ENCODE results near the gene UNK. TPM values are rescaled to one million over a fixed set of nuclear protein-coding genes. Genes with fewer than 3 reads are reported as not detected.

Gene UNK
- total RNA-seq, 2 experiments from 2014 or later, result 33.7 to 36.1 TPM

DNA sequence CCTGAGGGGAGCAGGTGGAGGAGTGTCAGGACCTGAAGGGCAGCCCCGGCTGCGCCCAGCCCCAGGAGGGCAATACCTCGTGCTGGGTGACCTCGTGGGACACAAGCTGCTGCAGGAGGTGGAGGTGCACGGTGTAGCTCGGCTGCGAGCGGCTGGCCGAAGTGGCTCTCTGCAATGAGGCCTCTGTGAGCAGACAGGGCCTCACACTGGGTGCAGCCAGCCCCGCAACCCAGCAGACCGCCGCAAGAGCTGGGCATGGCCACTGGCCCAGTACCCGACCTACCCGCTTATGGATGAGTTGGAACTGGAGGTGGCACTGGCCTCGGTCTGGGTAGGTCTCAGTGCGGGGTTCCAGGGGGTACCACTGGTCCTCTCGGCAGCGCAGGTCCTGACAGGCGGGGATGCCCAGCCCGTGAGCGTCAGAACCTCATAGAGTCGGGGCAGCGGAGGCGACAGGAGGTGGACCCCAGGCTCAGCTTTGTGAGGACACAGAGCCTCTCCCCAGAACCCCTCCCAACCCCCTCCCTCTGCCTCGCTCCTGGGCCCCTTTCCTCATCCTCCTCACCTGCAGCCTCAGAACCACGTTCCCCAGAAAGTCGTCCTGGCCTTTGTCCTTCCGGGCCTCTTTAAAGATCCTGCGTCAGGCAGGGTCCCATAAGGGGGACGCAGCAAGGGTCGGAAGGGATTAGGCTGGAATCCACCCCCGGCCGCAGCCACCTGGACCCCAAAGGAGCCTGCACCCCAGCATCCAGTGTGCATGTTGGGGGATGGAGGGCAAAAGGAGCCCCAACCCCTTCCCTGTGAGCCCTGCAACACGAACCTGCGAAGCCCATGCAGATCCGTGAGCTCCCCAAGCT, 55.6 kb downstream of the UNK start:
- no peak for DNase-seq
- intact Hi-C loops (cut with DNase I, micrococcal nuclease), result loop anchor here in 1 of 2 experiments (5.0 kb wide), 1 partner anchor 37 kb away; the partner anchor contains the start of gene TRIM47
- ChIA-PET POLR2A (interaction anchor here (0.6 to 2.4 kb wide), 5 partner anchors 15 to 60 kb away, joined by 3 to 8 read pairs (median 3); partner anchors contain the start of gene WBP2), CTCF (no interaction called here)
- H3K27me3 ChIP-seq (ENCODE audit: control insufficient read depth in 1 of 2, insufficient read depth in 2 of 2, low read length in 2 of 2), result no peaks in the 10 kb centered on the region
- no peaks in the 10 kb centered on the region for H3K9me3 ChIP-seq (ENCODE audit: control insufficient read depth in 1 of 2, insufficient read depth in 1 of 2, low read length in 2 of 2)
- H3K36me3 Mint-ChIP-seq (ENCODE audit: low read depth), result peaks cover 60% of the 10 kb centered on the region
- no peak overlapping the region for H3K4me3 ChIP-seq (ENCODE audit: low read length)
- ATAC-seq (ENCODE audit: poor library complexity), result no peak
- peaks cover 10% of the 10 kb centered on the region for H3K4me1 Mint-ChIP-seq (ENCODE audit: low read depth)
- peaks cover 63% of the 10 kb centered on the region for H3K4me1 ChIP-seq (ENCODE audit: insufficient read depth, low read length)
- TF ChIP-seq, protein P1, sequence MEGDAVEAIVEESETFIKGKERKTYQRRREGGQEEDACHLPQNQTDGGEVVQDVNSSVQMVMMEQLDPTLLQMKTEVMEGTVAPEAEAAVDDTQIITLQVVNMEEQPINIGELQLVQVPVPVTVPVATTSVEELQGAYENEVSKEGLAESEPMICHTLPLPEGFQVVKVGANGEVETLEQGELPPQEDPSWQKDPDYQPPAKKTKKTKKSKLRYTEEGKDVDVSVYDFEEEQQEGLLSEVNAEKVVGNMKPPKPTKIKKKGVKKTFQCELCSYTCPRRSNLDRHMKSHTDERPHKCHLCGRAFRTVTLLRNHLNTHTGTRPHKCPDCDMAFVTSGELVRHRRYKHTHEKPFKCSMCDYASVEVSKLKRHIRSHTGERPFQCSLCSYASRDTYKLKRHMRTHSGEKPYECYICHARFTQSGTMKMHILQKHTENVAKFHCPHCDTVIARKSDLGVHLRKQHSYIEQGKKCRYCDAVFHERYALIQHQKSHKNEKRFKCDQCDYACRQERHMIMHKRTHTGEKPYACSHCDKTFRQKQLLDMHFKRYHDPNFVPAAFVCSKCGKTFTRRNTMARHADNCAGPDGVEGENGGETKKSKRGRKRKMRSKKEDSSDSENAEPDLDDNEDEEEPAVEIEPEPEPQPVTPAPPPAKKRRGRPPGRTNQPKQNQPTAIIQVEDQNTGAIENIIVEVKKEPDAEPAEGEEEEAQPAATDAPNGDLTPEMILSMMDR (IDR thresholded peaks at IDR 0.05), result no peak
- no peaks in the 10 kb centered on the region for H3K27me3 Mint-ChIP-seq
- H3K4me3 Mint-ChIP-seq, result no peak overlapping the region
- H3K27ac ChIP-seq (ENCODE audit: low read depth in 1 of 2, low read length in 2 of 2), result no peak overlapping the region
- H3K27ac Mint-ChIP-seq, result no peak overlapping the region
- H3K36me3 ChIP-seq (ENCODE audit: insufficient read depth, low read length), result peaks cover 55% of the 10 kb centered on the region
- H3K9me3 Mint-ChIP-seq, result no peaks in the 10 kb centered on the region

DNA sequence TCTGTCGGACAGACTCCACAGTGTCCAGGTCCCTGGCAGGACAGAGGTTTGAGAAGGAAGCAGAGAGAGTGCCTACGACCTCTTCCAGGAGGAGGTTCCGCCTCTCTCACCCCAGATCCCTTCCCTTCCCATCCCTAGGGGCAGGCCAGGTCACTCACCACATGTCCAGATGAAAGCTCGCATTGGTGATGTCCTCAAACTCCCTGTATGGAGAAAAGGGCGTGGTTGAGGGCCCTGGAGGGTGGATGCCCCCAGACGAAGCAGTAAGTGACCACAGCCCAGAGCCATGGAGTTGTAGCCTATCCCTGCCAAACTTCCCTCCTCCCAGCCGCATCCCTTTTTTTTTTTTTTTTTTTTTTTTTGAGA, 56.2 kb downstream of the UNK start:
- intact Hi-C loops (cut with DNase I, micrococcal nuclease), result loop anchor here in 1 of 2 experiments (5.0 kb wide), 1 partner anchor 37 kb away; the partner anchor contains the start of gene TRIM47
- Mint-ChIP-seq H3K36me3 (ENCODE audit: low read depth) (peaks cover 62% of the 10 kb centered on the region), H3K9me3 (no peaks in the 10 kb centered on the region), H3K27me3 (no peaks in the 10 kb centered on the region), H3K4me3 (peak overlapping the region; percentile 56), H3K27ac (no peak overlapping the region), H3K4me1 (ENCODE audit: low read depth) (peaks cover 16% of the 10 kb centered on the region)
- Histone ChIP-seq H3K36me3 (ENCODE audit: insufficient read depth, low read length) (peaks cover 51% of the 10 kb centered on the region), H3K4me3 (ENCODE audit: low read length) (no peak overlapping the region), H3K27me3 (ENCODE audit: control insufficient read depth in 1 of 2, insufficient read depth in 2 of 2, low read length in 2 of 2) (no peaks in the 10 kb centered on the region), H3K4me1 (ENCODE audit: insufficient read depth, low read length) (peaks cover 63% of the 10 kb centered on the region), H3K27ac (ENCODE audit: low read depth in 1 of 2, low read length in 2 of 2) (no peak overlapping the region), H3K9me3 (ENCODE audit: control insufficient read depth in 1 of 2, insufficient read depth in 1 of 2, low read length in 2 of 2) (no peaks in the 10 kb centered on the region)
- CTCF ChIA-PET, result no interaction called here
- no peak for DNase-seq
- ATAC-seq (ENCODE audit: poor library complexity), result no peak
- TF ChIP-seq, protein P1 (IDR thresholded peaks at IDR 0.05), result no peak
- POLR2A ChIA-PET, result interaction anchor here (0.8 to 1.8 kb wide), 3 partner anchors 14 to 61 kb away, joined by 3 to 8 read pairs (median 3); partner anchors contain the start of gene WBP2

DNA sequence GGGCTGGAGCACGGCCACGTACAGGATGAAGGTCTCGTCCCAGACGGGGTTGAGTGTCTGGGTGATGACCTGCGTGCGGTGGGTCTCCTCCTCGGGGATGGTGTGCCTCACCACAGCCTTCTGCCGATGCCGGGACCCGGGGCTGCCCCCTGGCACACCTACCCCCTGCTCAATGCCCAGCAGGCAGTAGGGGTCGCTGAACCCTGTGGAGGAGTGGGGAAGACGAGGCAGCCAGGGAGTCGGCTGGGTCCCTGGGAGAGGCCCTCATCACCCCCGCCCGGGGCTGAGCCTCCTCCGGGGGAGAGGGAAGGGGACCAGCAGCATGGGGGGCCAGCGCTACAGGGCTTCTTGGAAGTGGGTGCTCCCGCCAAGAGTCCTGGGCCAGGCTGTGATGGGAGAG, 57.8 kb downstream of the UNK start:
- H3K4me1 Mint-ChIP-seq (ENCODE audit: low read depth), result peaks cover 17% of the 10 kb centered on the region
- peak overlapping the region; percentile 81 for H3K4me3 ChIP-seq (ENCODE audit: low read length)
- DNase-seq, result no peak
- H3K27ac ChIP-seq (ENCODE audit: low read depth in 1 of 2, low read length in 2 of 2), result peak overlapping the region; percentile 94 to 95
- ChIA-PET POLR2A (interaction anchor here (1.2 to 4.0 kb wide), 4 partner anchors 13 to 78 kb away, joined by 7 to 34 read pairs (median 20); partner anchors contain the start of genes GALK1 and WBP2), CTCF (interaction anchor here (1.8 kb wide), 1 partner anchor 54 kb away, joined by 6 read pairs; the partner anchor contains the start of gene TRIM65)
- peaks cover 56% of the 10 kb centered on the region for H3K36me3 ChIP-seq (ENCODE audit: insufficient read depth, low read length)
- no peaks in the 10 kb centered on the region for H3K9me3 Mint-ChIP-seq
- H3K9me3 ChIP-seq (ENCODE audit: control insufficient read depth in 1 of 2, insufficient read depth in 1 of 2, low read length in 2 of 2), result no peaks in the 10 kb centered on the region
- H3K27me3 ChIP-seq (ENCODE audit: control insufficient read depth in 1 of 2, insufficient read depth in 2 of 2, low read length in 2 of 2), result no peaks in the 10 kb centered on the region
- peaks cover 77% of the 10 kb centered on the region for H3K36me3 Mint-ChIP-seq (ENCODE audit: low read depth)
- intact Hi-C loops (cut with DNase I, micrococcal nuclease), result loop anchor here in 1 of 2 experiments (5.0 kb wide), 1 partner anchor 35 kb away; the partner anchor contains the start of gene TRIM47
- peaks cover 56% of the 10 kb centered on the region for H3K4me1 ChIP-seq (ENCODE audit: insufficient read depth, low read length)
- peak overlapping the region; percentile 96 for H3K4me3 Mint-ChIP-seq
- no peak for ATAC-seq (ENCODE audit: poor library complexity)
- peak overlapping the region; percentile 7 for H3K27ac Mint-ChIP-seq
- TF ChIP-seq, protein P1 (IDR thresholded peaks at IDR 0.05), result no peak
- no peaks in the 10 kb centered on the region for H3K27me3 Mint-ChIP-seq

Measured in CD4-positive, alpha-beta T cell (primary cell).